SHP77 (cell line): ENCODE measurements around the gene BMP8A.
"Not testable (repeated sequence)": the region's sequence is repeated elsewhere in the genome, so short reads cannot be mapped to it uniquely, and the experiment has no call there.

Experiments
- DNase-seq, 2 experiments: peaks; one replicate each; lab custom pipeline; 2025; lab: John Stamatoyannopoulos, UW

BMP8A gene

GRCh38 chr1:39483276-39483675 is 8.2 kb upstream of the BMP8A start:
- DNase-seq: no peak

- DNase-seq: no peak
Observed at GRCh38 chr1:39484564-39484963, 6.9 kb upstream of the BMP8A start.

DNA sequence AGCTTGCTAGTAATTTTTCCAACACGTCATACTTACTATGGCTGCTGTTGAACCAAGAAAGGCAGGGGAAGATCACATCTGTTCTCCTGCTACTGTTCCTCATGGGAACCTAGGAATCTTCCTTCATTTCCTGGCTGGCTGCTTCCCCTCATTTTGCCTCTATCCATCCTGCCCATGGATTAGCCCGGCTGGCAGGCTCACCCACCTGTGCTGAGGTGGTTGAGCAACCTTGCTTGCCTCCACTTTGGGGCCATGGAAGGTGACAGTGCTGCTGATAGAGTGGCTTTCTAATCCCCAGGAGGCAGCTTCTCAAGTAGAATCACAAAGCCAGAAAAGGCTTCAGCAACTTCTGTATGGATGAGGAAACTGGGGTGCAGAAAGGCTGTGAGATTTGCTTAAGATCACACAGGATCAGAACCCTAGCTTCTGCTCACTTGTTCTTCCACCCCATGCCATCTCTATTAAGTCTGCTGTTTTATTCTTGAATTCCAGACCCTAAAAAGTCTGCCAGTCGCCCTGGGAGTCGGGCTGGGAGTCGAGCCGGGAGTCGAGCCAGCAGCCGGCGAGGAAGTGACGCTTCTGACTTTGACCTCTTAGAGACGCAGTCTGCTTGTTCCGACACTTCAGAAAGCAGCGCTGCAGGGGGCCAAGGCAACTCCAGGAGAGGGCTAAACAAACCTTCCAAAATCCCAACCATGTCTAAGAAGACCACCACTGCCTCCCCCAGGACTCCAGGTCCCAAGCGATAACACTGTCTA is 6.2 kb upstream of the BMP8A start:
- no peak for DNase-seq

DNA sequence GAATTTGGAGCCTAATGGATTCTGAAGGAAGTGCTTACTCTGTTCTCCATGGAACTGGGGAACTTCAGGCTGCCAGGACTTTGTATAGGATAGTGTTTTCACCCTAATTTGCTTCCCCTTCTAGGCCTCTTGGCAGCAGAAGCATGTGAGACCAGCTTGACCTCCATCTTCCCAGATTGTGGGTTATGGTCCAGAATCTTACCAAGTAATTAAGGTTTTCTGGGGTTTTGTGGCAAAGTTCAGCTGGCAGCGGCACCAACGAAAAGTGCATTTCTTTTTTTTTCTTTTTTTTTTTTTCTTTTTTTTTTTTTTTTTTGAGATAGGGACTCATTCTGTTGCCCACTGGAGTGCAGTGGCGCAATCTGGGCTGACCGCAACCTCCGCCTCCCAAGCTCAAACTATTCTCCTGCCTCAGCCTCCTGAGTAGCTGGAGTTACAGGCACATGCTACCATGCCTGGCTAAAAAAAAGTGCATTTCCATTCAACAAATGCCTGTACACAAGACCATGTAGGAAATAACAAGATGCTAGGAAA is 3.4 kb upstream of the BMP8A start:
- no peak for DNase-seq

GRCh38 chr1:39488793-39489566 is 2.5 kb upstream of the BMP8A start:
- DNase-seq: no peak

GRCh38 chr1:39489567-39490239 is 1.7 kb upstream of the BMP8A start:
- DNase-seq: no peak

DNA sequence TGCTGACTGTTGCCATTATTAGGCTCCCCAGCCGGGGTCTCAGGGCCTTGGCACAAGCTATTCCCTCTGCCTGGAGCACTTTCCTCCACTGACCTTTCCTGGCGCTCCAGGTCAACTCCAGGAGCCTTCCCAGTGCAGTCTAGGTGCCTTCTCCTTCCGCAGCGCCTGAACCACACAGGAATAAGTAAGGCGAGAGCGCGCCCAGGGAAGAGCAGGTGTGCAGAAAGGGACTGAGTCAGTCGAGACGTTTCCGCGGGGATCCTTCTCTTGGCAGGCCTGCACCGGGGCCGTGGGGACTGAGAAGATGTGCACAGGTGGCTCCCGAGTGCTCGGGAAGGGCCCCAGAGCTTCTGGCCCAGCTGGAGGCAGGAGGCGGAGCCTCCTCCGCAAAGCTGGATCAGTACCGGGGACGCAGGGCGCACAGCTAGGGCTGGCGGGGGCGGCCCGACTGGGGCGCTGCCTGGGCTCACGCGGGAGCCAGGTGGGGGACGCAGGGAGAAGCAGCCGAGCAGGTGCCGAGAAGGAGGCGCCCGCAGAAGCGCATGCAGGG is 765 bp upstream of the BMP8A start:
- peak; percentile 9 for DNase-seq

DNA sequence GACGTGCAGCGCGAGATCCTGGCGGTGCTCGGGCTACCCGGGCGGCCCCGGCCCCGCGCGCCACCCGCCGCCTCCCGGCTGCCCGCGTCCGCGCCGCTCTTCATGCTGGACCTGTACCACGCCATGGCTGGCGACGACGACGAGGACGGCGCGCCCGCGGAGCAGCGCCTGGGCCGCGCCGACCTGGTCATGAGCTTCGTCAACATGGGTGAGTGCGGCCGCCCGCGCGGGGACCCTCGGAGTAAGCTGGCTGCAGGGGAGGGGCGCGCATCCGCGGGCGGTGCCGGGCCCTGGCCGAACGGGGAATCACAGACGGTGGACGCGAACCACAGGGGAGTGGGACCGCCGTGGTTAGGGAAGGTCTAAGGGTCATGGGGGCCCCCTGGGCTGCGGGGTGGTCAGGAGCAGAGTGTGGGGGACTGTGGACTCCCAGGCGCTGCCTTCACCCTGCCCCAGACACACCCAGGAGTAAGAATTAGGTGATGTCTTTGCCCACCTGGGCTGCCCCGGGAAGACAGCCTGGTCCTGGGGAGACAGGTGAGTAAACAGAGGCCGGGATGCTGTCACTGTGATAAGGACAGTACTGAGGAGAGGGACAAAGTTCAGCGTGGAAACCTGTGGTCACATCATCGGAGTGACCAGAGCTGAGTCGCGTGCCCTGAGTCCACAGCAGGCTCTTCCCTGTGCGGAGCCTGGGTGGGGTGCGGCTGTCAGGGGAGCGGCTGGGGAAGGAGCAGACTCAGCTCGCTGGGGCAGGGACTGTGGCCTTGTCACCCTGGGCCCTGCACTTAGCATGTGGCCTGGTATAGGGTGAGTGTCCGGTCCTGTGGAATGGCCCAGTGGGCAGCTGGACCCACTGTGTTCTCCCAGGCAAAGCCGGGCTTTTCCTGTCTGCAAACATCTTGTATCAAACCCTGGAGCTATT is 944 bp downstream of the BMP8A start:
- not testable (repeated sequence) for DNase-seq

DNA sequence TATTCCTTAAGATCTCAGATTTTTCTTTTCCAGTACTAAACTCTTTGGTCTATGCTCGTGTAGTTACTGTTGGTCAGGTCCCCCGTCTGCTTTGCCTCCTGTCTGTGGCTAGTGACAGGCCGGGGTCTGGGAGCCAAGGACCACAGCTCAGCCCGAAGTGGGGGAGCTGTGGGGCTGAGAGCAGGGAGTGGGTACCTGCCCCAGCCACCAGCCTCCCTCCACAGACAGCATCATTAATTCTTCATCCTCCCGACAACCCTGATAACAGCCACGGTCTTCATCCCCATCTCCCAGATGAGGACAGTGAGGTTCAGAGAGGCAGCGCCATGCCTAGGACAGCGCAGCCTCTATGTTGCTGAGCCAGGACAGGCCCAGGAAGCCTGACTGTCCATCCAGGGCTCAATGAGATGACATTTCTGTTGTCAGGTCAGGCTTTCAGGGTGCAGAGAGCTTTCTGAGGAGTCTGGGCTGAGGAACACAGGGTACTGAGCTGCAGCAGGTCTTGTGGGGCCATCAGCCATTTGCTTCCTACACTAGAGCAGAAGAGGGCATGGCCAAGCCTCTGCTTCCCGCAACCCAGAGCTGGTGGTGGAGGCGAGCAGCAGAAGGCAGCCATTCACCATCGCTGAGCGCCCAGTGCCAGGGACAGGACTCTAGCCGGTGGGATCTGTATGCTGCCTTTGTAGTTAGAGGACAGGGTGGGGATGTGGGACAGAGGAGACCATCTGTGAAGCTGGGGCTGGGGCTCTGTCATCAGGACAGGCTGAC is 1.8 kb downstream of the BMP8A start:
- DNase-seq: not testable (repeated sequence)

- DNase-seq: no peak
Observed at GRCh38 chr1:39494671-39495410, 3.4 kb downstream of the BMP8A start.

GRCh38 chr1:39496520-39496919 is 5.1 kb downstream of the BMP8A start:
- not testable (repeated sequence) for DNase-seq

- DNase-seq: no peak
Observed at GRCh38 chr1:39497585-39497984, 6.1 kb downstream of the BMP8A start.

DNA sequence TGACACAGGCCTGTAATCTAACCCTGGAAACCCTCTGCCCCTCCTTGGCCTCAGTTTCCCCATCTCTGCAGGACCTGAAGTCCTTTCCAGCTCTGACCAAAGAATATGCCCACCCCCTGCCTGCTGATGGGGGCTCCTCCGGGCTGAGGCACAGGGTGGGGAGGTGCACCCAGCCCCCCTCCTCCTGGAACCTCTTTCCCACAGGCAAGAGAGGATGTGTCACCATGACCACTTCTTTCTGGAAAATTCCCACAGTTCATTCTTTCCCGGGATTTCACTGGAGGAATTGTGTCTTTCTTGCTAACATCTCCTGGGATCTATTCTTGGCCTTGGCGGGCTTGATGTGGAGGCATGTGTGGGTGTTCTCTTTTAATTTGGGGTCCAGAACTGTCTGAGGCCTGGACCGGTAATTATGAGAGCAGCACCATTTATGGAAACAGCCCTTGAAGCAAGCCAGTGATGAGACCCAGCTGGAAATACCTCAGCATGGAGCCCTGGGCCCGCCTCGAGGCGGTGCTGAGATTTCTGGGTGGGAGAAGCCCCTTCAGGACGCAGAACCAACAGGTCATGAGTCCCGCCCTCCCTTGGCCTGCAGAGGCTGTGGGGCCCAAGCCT is 6.8 kb downstream of the BMP8A start:
- DNase-seq: not testable (repeated sequence)

DNA sequence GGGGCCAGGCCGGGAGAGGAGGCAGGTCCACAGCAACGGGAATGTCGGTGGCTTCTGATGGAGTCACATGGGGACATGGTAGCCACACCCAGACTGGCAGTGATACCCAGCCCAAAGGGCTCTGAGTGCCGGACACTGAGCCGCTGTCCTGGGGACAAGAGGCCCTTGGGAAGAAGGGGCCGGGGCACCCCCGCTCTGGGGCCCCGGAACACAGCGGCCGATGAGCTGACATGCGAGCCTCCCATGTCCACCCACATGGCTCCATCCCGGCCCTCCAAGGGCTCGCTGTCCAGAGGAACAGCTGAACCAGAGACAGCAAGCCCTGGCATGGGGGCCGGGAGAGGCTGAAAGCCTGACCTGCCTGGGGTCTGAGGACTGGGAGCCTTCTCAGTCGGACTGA is 7.4 kb downstream of the BMP8A start:
- not testable (repeated sequence) for DNase-seq

GRCh38 chr1:39499668-39500067 is 8.2 kb downstream of the BMP8A start:
- DNase-seq: no peak

DNA sequence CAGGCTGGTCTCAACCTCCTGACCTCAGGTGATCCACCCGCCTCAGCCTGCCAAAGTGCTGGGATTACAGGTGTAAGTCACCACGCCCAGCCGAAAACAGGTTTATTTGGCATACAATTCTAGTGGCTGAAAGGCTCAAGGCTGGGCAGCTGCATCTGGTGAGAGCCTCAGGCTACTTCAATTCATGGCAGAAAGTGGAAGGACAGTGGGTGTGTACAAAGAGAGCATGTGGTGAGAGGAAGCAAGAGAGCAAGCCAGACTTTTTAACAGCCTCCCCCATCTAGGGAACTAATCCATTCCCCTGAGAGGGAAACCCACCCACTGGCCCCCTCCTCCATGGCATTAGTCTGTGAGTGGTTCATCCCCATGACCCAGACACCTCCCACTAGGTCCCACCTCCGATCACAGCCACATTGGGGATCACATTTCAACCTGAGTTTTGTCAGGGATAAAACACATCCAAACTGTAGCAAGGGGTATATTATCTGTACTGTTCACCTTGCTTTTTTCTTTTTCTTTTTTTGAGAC is 9.5 kb downstream of the BMP8A start:
- no peak for DNase-seq

- no peak for DNase-seq
Observed at GRCh38 chr1:39501666-39502065, 10.2 kb downstream of the BMP8A start.

GRCh38 chr1:39504436-39504835 is 13.0 kb downstream of the BMP8A start:
- not testable (repeated sequence) for DNase-seq

GRCh38 chr1:39505289-39505688 is 13.9 kb downstream of the BMP8A start:
- no peak for DNase-seq
